ENCODE measurements around the gene TMEM92. TPM values are rescaled to one million over a fixed set of nuclear protein-coding genes. Genes with fewer than 3 reads are reported as not detected.
A peak's percentile ranks its signal among the peaks of the same experiment; 100 is the strongest.

Gene TMEM92
- total and polyA plus RNA-seq, 2 of the 13 experiments (the other 11 are each of a cell fraction or from before 2014, with no cell fraction given): 0.07 TPM; not detected in 1

GRCh38 chr17:50297407-50297865, 23.2 kb downstream of the TMEM92 start (continued):
- TF ChIP-seq TAF1 (CRISPR knock-in tag; IDR thresholded peaks at IDR 0.05) (no peak), ZSCAN29 (CRISPR knock-in tag; conservative IDR thresholded peaks at IDR 0.05) (no peak), CBFB (CRISPR knock-in tag; IDR thresholded peaks at IDR 0.05) (no peak), HDAC6 (IDR thresholded peaks at IDR 0.05; ENCODE audit: low read depth, low read length) (no peak), ATF7 (IDR thresholded peaks at IDR 0.05) (no peak), ATF7 (CRISPR knock-in tag; IDR thresholded peaks at IDR 0.05) (0 out of 2 replicates have a peak, but pooled peaks have one; percentile 31), MAFG (CRISPR knock-in tag; IDR thresholded peaks at IDR 0.05) (no peak), KDM2A (CRISPR knock-in tag; IDR thresholded peaks at IDR 0.05; ENCODE audit: borderline replicate concordance, low read depth) (peak; percentile 86), BRCA1 (CRISPR knock-in tag; IDR thresholded peaks at IDR 0.05) (no peak), ZNF101 (CRISPR knock-in tag; IDR thresholded peaks at IDR 0.05; ENCODE audit: borderline replicate concordance, low read depth) (no peak), KDM3A (CRISPR knock-in tag; IDR thresholded peaks at IDR 0.05; ENCODE audit: low read depth) (no peak; the same call in 1 of the 2 replicates), PPARG (CRISPR knock-in tag; conservative IDR thresholded peaks at IDR 0.05) (0 out of 2 replicates have a peak, but pooled peaks have one; percentile 14), SMARCC2 (IDR thresholded peaks at IDR 0.05) (no peak), PHF5A (CRISPR knock-in tag; IDR thresholded peaks at IDR 0.05; ENCODE audit: low read depth, unreplicated experiment) (no peak), ZNF431 (CRISPR knock-in tag; IDR thresholded peaks at IDR 0.05; ENCODE audit: borderline replicate concordance, low read depth) (no peak), NFRKB (IDR thresholded peaks at IDR 0.05) (no peak), JUND (CRISPR knock-in tag; IDR thresholded peaks at IDR 0.05) (no peak), SALL2 (CRISPR knock-in tag; IDR thresholded peaks at IDR 0.05) (no peak), MYPOP (CRISPR knock-in tag; IDR thresholded peaks at IDR 0.05) (no peak), ZNF660 (CRISPR knock-in tag; IDR thresholded peaks at IDR 0.05; ENCODE audit: borderline replicate concordance, low read depth) (no peak), SOX13 (IDR thresholded peaks at IDR 0.05) (no peak), SOX13 (CRISPR knock-in tag; conservative IDR thresholded peaks at IDR 0.05 in 1 of 2, IDR thresholded peaks at IDR 0.05 in 1 of 2) (no peak), ZNF335 (CRISPR knock-in tag; IDR thresholded peaks at IDR 0.05) (0 out of 2 replicates have a peak, but pooled peaks have one; percentile 39)
- TF ChIP-seq, protein P1, sequence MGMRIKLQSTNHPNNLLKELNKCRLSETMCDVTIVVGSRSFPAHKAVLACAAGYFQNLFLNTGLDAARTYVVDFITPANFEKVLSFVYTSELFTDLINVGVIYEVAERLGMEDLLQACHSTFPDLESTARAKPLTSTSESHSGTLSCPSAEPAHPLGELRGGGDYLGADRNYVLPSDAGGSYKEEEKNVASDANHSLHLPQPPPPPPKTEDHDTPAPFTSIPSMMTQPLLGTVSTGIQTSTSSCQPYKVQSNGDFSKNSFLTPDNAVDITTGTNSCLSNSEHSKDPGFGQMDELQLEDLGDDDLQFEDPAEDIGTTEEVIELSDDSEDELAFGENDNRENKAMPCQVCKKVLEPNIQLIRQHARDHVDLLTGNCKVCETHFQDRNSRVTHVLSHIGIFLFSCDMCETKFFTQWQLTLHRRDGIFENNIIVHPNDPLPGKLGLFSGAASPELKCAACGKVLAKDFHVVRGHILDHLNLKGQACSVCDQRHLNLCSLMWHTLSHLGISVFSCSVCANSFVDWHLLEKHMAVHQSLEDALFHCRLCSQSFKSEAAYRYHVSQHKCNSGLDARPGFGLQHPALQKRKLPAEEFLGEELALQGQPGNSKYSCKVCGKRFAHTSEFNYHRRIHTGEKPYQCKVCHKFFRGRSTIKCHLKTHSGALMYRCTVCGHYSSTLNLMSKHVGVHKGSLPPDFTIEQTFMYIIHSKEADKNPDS (CRISPR knock-in tag; IDR thresholded peaks at IDR 0.05): no peak
- TF ChIP-seq, protein P2, sequence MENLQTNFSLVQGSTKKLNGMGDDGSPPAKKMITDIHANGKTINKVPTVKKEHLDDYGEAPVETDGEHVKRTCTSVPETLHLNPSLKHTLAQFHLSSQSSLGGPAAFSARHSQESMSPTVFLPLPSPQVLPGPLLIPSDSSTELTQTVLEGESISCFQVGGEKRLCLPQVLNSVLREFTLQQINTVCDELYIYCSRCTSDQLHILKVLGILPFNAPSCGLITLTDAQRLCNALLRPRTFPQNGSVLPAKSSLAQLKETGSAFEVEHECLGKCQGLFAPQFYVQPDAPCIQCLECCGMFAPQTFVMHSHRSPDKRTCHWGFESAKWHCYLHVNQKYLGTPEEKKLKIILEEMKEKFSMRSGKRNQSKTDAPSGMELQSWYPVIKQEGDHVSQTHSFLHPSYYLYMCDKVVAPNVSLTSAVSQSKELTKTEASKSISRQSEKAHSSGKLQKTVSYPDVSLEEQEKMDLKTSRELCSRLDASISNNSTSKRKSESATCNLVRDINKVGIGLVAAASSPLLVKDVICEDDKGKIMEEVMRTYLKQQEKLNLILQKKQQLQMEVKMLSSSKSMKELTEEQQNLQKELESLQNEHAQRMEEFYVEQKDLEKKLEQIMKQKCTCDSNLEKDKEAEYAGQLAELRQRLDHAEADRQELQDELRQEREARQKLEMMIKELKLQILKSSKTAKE (CRISPR knock-in tag; IDR thresholded peaks at IDR 0.05; ENCODE audit: borderline replicate concordance): no peak
